GM12891 (cell line): ENCODE measurements around the gene STX19.

Experiments used
- POLR2A ChIP-seq: IDR thresholded peaks from 2 replicates; pipeline ENCODE4 v1.6.1; 2011; ENCODE audit warnings: low read depth, low read length, control low read depth
- POLR2AphosphoS5 ChIP-seq: IDR thresholded peaks from 2 replicates; pipeline ENCODE4 v1.6.1; 2011; ENCODE audit warnings: low read depth, low read length, control low read depth
- SPI1 ChIP-seq: IDR thresholded peaks from 2 replicates; pipeline ENCODE4 v1.6.1; 2011; ENCODE audit warnings: low read depth, low read length, control low read depth
- TAF1 ChIP-seq: IDR thresholded peaks from 2 replicates; pipeline ENCODE4 v1.6.1; 2011; ENCODE audit warnings: low read depth, low read length, control low read depth

DNA sequence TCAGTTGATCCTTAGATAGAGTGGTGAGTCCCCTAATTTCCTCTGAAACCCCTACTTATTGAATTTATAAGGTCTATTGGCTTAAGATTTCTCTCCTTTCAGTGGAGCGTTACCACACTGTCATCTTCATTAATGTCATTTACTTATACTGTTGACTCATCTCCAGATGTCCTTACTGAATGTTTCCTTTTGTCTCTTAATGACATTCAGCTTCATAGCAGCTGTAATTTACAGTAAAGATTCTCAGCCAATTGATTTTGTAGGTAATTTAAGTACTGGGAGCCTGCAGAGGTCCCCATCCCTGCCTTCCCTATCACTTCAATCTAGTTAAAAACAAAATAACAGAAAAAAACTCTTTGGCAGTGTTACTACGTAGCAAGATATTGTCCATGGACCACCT lies 18.8 kb downstream of the STX19 start:
- TF ChIP-seq POLR2A (no peak), POLR2AphosphoS5 (no peak), SPI1 (no peak), TAF1 (no peak)
